Subcutaneous adipose tissue (tissue), 4 donors: Measurements from ENCODE around the gene TUBGCP2. TPM values are rescaled to one million over a fixed set of nuclear protein-coding genes. Genes with fewer than 3 reads are reported as not detected.

Source experiments
- total RNA-seq, 4 donors: library from RNA; depleted of rRNA; stranded (reverse); fragments of >200 nt; gene quantifications; one replicate each; pipeline ENCODE4 v1.1.0, GENCODE V29; 2016
- TF ChIP-seq, protein P1 (sequence below): fragments of 450-650 bp; IDR thresholded peaks from one replicate; pipeline ENCODE4 v1.5.1; 2016; ENCODE audit warnings: low read depth, mild to moderate bottlenecking, control low read depth, antibody characterized with exemption, moderate library complexity

TUBGCP2 gene
- total RNA-seq, 4 donors from 2014 or later = 24.5 to 43.9 (median 36.8) TPM

DNA sequence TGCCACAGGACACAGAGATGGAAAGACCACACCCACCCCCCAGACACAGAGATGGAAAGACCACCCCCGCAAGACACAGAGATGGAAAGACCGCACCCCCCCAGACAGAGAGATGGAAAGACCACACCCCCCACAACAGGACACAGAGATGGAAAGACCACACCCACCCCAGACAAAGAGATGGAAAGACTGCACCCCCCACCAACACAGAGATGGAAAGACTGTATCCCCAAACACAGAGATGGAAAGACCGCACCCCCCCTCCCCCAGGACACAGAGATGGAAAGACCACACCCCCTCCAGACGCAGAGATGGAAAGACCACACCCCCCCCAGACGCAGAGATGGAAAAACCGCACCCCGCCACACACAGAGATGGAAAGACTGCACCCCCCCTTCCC, 8.1 kb upstream of the TUBGCP2 start:
- TF ChIP-seq, protein P1, sequence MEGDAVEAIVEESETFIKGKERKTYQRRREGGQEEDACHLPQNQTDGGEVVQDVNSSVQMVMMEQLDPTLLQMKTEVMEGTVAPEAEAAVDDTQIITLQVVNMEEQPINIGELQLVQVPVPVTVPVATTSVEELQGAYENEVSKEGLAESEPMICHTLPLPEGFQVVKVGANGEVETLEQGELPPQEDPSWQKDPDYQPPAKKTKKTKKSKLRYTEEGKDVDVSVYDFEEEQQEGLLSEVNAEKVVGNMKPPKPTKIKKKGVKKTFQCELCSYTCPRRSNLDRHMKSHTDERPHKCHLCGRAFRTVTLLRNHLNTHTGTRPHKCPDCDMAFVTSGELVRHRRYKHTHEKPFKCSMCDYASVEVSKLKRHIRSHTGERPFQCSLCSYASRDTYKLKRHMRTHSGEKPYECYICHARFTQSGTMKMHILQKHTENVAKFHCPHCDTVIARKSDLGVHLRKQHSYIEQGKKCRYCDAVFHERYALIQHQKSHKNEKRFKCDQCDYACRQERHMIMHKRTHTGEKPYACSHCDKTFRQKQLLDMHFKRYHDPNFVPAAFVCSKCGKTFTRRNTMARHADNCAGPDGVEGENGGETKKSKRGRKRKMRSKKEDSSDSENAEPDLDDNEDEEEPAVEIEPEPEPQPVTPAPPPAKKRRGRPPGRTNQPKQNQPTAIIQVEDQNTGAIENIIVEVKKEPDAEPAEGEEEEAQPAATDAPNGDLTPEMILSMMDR = no peak

GRCh38 chr10:133316266-133316665, 7.6 kb upstream of the TUBGCP2 start:
- TF ChIP-seq, protein P1 = no peak

GRCh38 chr10:133315847-133316246, 7.2 kb upstream of the TUBGCP2 start:
- TF ChIP-seq, protein P1 = no peak

DNA sequence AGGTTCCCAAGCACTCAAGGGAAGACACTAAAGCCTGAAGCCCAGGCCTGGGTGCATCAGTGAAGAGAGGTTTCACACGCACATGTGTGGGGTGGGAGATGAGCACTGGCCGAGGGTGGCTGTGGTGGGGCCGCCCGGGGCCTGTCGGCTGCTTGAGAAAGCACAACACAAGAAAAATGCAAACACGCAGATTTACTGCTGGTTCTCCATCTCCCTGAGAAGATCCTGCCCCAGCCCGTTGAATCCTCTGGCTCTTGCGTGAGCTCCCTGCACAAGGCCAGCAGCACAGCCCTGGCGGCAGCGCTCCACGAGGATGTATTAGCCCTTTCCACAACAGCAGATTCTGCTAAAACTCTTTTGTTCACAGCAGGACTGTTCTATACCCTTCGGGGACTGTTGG, 6.2 kb upstream of the TUBGCP2 start:
- TF ChIP-seq, protein P1 = no peak

DNA sequence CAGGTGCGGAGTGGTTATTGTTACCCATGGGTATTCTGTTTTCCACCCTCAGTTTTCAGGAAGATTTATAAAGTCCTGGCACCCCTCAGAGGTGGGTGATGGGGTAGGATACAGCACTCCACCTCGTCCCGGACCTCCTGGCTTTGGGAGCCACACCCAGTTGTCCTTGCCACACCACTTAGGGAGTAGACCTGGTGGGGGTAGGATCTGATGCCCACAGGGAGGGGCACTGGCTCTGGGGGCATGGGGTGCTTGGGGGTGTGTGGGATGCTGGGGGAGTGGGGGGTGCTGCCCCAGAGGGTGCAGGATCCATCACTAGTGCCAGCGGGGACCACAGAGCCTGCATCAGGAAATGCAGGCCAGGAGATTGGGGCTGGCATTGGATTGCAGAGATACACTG, 4.5 kb upstream of the TUBGCP2 start:
- TF ChIP-seq, protein P1 = no peak

DNA sequence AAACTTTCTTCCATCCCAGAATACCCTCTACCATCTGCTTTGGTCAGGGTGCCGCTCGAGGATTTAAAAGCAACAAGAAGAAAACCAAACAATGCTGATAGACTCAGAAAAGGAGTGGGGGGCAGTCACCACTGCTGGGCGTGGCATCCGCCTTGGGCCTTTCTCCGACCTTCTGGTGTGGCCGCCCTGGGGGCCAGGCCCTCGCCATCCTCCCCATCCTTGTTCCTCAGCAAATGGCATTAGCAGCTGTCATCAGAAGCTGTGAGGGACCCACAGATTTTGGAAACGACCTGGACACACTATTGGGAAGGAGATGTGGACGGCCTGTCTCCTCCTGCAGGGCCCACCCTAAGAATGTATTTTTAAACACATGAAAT, 4.1 kb upstream of the TUBGCP2 start:
- TF ChIP-seq, protein P1 = no peak

- TF ChIP-seq, protein P1 = no peak
These were observed 3.5 kb upstream of the TUBGCP2 start for GRCh38 chr10:133312016-133312768.
